ENCODE measurements around the gene TMEM51.

The TMEM51 gene

DNA sequence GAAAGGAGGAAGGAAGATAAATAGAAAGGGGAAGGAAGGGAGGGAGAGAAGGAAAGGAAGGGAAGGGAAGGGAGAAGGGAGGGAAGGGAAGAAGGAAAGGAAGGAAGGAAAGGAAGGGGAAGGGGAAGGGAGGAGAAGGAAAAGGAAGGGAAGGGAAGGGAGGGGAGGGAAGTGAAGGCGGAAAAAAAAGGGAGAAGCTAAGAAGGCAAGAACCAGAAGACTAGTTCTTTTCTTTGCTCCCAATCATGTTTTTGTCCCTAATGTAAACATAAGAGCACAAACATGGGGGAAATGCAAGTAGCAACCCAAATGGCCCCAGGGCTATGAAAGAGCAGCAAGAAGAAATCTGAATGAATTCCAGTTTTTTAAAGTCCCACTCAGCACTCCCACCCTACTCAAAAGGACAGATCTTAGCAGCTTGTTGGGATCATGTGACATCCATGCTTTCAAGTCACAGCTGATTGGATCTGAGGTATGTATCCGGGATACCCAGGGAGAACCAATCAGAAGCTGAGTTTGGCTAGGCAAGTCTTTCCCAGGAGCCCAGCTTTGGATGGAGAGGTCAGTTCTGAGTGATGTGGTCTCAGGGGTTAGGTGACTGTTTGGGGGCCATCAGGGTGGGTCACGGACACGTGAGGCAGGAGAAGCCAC, 69.2 kb downstream of the TMEM51 start:
- DNase-seq = no peak

DNA sequence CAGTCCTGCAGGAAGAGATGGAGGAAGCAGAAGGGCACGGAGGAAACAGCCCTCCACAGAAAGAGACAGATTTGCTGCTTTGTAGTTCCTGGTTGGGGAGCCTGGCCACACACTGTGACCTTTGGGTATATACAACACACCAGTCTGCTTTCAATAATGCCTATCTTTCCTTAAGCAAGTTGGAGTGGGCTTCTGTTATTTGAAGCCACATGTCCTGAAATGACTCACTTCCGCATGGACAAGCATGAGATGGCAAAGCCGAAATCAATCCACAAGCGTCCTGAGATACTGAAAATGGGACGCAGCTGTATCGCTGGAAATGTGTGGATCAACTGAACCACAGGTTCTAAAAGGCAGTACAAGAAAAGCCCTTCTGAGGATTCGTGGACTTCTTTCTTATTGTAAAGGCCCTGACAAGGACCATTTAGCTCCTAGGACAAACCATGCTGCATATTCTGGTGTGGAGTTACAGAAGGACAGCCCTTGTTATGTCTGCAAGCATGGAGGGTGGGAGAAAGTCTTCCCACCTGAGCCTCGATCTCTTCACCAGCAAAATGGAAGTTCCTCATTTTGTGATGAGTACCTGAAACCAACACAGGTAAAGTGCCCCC, 70.8 kb downstream of the TMEM51 start:
- peak; percentile 92 for DNase-seq

DNA sequence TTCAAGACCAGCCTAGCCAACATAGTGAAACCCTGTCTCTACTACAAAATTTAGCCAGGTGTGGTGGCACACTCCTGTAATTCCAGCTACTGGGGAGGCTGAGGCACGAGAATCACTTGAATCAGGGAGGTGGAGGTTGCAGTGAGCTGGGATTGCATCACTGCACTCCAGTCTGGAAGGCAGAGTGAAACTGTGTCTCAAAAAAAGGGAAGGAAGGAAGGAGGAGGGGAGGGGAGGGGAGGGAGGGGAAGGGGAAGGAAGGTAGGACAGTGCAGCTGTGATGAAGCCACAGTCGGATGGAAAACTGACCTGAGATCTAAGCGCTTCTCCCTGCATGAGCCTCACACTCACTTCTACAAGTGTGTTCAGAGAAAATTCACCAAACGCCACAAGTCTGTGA, 71.4 kb downstream of the TMEM51 start:
- peak; percentile 66 for DNase-seq

GRCh38 chr1:15225461-15225860, 71.9 kb downstream of the TMEM51 start:
- DNase-seq = no peak

DNA sequence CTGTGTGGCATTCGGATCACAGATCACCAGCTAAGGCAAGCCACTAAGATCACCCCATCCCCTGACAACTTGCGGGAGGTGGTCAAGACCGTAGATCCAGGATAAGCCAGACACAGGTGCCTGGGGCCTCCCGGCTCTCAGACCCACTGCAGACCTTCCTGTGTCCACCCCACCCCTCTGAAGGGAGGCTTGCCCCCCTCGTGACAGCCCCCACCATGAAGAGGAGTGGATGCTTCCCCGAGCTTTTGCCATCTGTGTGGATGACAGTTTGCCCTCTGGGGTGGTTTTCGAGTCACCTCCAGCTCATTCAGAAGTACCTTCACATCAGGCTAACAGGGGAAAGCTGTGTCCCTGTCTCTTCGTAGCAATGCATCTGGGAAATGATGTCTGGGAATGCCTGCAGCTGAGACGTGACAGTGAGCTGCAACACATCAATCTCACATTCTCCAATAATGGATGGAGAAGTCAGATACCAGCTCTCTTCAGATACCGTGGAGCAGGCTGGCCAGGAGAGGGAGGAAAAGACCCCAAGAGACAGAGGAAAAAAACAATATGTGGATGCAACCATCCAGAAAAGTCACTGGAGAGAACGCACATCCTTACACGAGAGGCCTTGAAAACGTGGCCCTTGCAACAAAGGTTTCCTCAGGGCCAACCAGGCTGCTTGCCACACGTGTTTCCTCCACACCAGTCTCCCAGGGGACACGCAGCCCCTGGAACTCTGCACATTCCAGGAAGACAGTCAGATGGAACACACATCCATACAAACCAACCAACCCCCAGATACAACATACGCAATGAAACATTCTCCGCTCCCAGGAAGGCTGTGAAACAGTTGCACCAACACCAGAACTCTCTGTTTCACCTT, 73.1 kb downstream of the TMEM51 start:
- DNase-seq = no peak

DNA sequence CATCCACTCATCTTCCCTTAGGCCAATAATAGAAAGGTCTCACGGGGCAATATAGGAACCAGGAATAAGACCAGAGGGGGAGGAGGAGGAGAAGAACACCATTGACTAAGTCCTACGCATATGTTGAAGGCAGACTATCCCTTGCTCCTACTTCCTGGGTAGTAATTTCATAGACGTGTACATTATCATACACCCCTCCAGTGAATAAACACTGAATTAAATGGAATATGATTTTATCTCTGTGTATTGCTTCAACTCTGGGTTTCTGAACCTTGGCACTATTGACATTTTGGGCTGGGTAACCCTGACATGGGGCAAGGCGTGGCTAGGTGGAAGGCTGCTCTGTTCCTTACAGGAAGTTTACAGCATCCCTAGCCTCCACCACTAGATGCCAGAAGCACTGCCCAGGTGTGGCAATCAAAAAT, 76.2 kb downstream of the TMEM51 start:
- DNase-seq = peak; percentile 69

- peak; percentile 98 for DNase-seq
Measured at GRCh38 chr1:15231714-15232201, 78.2 kb downstream of the TMEM51 start.

- no peak for DNase-seq
Measured at GRCh38 chr1:15233689-15234088, 80.1 kb downstream of the TMEM51 start.

DNA sequence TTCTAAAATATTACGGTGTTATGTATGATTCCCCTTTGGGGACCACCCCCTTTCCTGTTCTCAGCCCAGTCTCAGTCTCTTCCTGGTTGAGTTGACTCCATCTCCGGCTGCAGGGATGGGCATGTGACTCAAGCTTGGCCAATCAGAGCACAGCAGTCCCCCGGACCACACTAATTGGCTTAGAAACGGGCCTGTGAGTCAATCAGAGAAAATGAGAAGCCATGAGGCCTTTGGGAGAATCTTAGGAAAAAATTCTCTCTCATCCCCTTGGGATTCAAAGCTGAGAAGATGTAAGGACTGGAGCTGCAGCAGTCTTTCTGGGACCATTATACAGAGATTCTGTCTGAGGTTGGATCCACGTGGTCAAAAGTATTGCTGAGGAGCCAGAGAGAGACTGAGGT, 82.8 kb downstream of the TMEM51 start:
- DNase-seq = peak; percentile 41

GRCh38 chr1:15236746-15237145, 83.2 kb downstream of the TMEM51 start:
- DNase-seq = peak; percentile 93

DNA sequence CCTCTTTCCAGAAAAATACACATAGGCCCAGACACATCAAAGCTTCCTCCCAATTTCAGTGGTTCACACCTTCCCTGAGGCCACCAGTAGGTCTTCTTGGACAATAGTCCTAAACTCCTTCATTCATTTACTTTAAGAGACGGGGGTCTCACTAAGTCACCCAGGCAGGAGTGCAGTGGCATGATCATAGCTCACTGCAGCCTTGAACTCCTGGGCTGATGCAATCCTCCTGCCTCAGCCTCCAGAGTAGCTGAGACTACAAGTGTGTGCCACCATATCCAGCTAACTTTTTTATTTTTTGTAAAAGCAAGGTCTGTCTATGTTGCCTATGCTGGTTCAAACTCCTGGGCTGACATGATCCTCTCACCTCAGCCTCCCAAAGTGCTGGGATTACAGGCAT, 85.2 kb downstream of the TMEM51 start:
- DNase-seq = no peak

- no peak for DNase-seq
Measured at GRCh38 chr1:15242766-15243165, 89.2 kb downstream of the TMEM51 start.

DNA sequence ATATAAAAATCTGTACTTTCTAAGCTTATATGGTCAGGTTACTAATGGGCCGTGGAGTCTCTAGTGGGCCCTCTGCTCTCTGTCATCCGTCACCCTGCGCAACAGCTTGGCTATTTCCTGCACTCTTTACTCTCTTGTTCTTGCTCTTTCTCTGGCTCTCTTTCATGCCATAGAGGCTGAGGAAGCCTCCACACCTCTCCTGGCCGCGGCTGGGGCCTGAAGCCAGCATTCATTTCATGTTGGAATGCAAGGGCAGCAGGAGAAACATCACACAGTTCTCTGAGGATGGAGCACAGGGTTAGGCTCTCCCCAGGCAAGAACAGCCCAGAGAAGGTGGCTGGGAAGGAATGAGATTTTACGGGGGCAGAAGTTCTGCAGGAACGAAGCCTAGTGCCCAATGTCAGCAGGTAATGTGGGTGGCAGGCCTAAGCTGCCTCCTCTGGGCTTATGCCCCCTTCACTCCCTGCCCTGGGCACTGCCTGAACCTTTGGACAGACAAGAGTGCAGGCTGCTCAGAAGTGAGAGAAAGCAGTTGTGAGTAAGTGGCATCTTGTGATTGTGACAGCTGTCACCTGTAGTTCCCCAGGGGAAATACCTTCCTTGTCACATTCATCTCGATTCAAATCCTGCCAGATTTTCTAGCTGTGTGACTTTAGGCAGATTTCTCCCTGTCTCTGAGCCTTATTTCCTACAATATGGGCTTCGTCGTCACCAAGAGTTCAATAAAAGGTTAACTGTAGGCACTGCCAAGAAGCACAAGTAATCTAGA, 89.9 kb downstream of the TMEM51 start:
- no peak for DNase-seq

GRCh38 chr1:15244813-15245212, 91.3 kb downstream of the TMEM51 start:
- no peak for DNase-seq

GRCh38 chr1:15245593-15246360, 92.2 kb downstream of the TMEM51 start:
- DNase-seq = peak; percentile 80

DNA sequence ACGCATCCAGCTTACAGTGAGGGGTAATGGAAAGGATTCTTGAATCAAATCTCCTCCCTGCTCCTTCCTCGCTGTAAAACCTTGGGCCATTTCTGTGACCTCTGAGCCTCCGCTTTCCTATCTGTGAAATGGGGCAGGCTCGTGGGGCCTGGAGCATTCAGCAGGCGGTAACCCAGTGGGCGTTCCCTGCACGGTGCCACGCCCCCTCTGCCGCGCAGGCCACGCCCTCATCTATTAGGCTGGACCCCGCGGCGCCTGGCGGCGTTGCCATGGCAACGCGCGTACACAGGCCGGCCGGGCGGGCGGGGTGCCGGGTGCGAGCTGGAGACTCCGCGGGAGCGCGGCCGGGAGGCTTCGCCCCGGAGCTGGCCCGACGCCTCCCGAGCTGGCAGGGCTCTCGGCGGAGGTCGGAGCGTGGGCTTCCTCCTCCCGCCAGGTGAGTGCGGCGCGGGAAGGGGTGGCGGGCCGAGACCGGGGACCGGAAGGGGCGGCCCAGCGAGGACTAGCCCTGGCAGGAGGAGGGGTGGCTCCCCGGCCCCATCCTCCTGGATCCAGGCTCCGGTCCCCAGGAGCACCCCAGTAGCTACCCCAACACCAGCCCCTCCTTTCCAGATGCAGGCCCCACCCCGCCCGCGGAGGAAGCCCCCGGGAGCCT, 93.5 kb downstream of the TMEM51 start, which contains the start of gene FHAD1:
TSS of gene FHAD1 (plus strand) at position 264 of the 655 bp plus-strand sequence. CDS start 4,562 bp downstream, outside the sequence.
- DNase-seq = no peak

DNA sequence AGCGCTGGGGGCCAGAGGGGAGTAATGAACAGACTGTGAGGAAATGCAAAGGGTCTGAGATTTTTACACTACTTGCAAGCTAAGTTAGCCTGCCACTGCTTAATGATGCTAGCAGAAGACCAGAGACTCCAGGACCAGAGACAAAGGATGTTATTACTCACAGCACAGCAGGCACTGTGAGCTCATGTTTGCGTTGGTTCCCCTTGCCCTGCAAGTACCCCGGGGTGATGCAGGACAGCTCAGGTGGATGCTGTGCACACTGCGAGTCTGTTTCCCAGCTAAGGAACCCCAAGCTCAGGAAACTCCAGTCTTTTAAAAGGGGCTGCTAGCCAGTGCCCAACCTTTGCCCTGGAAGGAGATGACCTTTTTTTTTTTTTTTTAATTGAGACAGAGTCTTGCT, 94.7 kb downstream of the TMEM51 start:
- DNase-seq = no peak

DNA sequence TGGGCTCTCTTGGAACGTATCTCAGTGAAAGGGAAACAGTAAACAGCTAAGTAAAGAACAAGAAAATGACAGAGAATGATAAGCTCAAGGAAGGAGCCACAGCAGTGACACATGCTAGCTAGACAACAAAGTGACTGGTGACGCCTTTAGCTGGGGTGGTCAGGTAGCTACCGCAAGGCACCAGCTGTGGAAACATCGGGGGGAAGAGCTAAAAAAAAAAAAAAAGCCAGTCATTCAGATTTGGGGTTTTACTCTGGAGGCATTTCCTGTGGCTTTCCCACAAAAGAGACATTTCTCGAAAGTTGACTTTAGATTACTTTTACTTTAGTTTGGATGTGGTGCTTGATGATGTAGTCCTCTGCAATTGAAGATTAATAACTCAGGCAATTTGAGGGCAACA, 95.5 kb downstream of the TMEM51 start:
- DNase-seq = peak; percentile 46

- no peak for DNase-seq
Measured at GRCh38 chr1:15251857-15252835, 98.6 kb downstream of the TMEM51 start.

DNA sequence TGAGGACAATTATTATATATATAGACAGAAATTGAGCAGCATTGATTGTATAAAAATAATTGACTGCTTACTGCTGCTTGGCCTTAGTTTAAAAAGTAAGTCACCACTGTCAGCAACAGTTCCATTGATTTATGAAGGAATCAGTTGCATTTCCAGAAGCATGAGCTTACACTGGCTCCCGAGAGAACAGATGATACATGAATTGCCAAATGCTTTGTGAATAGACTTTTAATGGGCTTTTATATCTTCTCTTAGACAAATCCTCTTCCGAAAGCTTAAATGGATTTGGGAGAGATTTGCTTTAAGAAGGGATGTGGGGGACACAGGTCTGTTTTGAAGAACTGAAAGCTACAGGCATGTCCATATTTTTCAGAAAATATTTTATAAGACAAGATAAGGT, 101.0 kb downstream of the TMEM51 start:
- no peak for DNase-seq
